ENCODE measurements around the gene DHRS3.

DHRS3 gene

DNA sequence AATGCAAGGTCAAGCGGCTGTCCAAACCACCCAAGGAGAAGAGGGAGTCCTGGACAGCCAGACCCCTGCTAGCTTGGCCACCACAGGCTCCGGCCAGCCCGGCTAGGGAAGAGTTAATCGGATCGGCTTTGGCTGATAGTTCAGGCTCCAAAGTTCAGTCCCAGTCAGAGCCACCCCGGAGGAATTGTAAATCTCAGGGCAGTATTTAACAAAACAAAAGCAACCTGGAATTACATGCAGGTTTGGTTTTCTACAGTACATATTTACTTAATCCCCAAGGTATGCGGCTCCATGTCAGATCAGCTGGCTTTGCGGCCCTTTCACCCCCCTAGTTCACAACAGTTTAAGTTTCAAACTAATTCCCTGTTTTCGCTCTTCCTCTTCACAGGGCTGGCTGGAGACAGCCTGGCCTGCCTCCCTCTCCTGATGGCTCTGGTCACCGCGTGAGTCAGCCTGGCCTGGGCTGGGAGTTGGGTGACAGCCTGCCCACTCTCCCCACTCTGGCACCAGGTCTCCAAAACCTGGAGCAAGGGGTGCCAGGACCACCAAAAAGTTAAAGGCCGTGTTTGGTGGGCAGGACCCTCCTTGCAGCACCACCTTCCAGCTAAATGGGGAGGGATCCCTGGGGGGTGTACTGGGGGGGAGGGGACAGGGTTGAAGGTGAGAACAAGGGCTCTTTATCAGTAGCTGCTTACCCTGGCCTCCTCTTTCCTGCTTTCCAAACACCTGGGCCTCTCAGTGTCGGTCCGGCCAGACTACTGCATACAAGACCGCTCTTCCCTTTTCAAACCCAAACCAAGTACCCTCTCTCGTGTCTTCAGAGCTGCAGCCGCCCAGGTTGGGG lies 1.9 kb downstream of the DHRS3 start:
- peak; percentile 68 to 84 for DNase-seq

DNA sequence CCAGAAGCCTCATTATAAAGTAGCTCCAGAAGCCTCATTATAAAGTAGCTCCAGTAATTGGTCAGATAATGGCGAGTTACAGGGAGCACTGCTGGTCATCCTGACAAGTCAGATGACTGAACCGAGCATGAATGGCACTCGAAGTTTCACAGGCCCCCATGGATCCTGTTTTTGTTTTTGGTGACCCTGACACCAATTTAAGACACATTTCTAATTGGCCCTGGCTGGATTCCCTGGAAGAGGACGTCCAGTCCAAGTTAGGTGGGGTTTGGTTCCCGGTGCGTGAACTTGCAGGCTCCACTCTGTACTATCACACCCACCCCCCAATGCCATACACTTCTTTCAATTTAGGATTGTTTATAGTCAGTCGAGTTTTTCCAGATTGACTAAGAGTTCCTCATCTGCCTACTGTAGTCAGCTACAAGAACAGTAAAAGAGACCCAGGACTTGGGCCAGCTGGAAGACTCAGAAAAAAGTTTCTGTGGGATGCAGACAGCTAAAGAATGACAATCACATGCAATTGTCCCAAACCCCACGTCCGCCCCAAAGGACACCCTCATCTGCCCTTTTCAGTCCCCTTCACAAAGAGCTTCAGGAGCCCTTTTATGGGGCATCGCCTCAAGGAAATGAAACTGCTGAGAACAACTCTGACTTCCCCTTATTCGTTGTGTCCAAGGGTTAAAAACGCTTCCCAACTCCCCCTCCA lies 2.7 kb downstream of the DHRS3 start:
- peak; percentile 80 to 88 for DNase-seq

DNA sequence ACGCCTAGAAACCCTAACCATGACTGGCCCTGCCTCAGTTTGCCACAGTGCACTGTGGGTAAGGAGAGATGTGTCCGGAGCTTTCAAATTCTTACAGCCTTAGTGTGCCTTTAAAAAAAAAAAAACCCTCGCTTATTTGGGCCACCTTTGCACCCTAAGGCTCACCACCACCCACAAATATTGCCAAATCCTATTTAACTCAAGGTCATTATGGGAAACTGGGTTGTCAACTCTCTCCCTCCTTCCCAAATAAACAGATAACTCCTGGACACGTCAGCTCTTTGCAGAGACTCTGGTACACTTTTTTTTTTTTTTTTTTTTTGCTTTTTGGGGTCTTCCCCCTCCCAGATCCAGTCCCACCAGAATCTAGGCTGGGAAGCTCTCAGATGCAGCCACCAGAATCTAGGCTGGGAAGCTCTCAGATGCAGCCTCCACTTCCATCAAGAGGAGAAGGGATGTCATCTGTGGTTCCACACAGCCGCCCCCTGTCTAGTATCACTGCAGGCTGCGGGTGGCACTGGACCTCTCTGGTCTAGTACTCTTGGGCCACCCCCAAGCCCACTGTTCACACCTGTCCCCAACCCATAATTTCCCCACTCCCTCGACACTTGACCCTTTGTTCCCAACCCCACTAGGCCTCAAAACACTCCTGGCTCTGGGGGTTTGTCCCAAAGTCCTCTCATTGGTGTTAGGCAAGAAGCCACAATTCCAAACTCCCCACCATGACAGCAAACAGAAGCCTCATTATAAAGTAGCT lies 3.4 kb downstream of the DHRS3 start:
- DNase-seq, result no peak

DNA sequence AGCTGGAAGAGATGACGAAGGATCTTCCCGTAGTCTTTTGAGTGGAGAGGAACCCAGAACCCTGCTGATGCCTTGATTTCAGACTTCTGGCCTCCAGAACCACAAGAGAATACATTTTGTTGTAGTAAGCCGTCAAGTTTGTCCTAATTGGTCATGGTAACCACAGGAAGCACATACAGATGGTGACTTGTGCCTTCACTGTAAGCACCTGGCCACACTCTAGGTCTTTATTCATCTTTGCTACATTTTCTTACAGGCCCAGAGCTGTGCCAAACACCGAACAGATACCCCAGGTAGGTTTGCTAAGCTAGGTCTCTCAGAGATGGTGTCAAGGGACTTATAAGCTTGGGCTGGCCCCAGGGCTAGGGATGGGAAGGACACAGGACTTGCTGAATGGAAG lies 4.8 kb downstream of the DHRS3 start:
- no peak for DNase-seq

DNA sequence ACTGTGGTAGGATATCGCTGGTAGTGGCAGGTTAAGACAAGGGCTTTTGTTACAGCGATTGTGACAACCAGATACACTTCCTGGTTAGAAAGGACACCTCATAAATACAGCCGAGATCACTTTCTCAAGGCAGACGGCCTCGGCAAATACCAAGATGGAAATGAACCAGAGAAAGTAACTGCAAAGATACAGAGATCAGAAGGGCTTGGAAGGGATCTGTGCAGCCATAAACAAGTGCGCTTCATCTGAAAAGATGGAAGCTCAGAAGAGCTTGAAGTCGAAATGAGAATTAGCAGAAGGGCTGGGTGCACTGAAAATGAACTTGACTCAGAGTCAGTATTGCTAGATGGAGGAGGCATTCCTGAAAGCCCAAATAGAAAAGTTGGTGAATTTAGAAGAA lies 7.1 kb downstream of the DHRS3 start:
- DNase-seq, result no peak

DNA sequence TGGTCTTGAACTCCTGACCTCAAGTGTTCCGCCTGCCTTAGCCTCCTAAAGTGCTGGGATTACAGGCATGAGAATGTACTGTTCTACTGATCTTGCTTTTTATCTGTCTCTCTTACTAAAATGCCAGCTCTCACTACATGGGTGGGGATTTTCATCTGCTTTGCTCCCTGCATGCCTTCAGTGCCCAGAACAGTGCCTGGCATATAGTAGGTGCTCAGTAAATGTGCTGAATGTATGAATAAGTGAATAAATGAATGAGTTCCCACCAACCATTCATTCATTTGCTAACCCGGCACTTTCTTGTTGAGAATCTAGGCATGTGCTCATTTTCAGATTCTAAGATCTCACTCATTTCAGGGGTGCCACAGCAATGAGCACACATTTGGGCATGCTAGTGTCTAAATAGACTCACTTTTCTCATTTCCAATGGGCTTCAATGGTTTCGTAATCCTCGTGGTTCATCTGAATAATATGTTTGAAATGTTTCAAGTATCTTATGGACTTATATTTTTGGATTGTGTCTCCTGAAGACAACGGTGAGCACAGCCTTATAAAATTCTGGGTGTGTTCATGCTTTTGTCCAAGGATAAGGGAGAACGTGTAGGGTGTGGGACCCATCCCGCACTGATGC lies 7.6 kb downstream of the DHRS3 start:
- no peak for DNase-seq

DNA sequence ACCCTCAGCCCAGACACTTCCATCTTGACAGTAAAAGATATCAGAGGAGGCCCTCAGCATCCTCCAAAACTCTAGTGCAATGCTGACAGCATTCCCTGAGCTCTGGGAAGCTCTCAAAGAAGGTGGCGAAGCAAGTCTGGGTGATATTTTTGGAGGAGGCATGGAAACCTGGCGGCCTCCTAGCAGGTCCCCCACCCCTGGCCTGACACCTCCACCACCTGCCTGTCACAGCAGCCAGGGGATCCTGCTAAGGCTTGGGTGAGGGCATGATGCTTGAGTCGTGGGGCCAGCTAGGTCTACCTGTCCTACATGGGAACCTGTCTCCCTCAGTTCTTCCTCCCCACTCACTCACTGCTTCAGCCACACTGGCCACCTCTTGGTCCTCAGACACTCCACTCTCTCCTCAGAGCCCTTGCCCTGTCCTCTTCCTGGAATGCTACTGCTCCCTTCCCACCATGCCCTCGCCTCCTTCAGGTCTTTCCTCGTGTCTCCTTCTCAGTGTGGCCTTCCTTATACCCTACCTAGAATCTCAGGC lies 8.5 kb downstream of the DHRS3 start:
- DNase-seq, result no peak

DNA sequence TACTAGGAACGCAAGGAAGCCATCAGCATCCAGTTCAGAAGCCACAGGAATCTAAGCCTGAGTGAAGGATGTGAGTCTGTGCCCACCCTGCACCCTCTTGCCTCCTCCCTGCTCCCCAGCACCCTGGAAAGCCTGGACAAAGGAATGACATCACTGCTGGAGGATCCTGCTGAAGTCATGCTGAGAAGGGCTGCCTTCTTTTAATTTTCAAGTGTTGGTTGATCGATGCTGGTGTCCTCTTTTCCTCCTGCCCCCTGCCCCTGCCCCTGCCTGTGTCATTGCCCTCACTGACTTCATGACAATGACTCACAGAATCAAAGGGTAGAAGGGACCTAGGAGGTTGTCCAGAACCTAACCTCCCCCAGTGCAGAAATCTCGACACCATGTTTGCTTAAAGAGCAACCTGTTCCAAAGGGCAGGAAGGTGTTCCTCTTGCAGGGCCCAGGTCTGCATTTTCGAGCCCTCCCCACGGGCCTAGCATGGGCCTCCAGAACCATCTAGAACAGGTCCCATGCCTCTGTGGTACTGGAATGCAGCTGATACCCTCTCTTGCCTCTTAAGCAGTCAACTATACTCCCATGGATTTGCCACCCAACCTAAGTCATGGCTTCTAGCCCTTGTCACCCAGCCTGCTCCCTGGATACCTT lies 9.6 kb downstream of the DHRS3 start:
- no peak for DNase-seq

DNA sequence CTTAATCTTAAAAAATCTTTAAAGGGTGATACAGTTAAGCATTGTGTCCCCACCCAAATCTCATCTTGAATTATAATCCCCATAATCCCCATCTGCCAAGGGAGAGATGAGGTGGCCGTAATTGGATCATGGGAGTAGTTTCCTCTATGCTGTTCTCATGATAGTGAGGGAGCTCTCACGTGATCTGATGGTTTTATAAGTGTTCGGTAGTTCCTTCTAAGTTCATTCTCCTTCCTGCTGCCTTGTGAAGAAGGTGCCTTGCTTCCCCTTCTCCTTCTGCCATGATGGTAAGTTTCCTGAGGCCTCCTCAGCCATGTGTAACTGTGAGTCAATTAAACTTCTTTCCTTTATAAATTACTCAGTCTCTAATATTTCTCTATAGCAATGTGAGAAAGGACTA lies 10.7 kb downstream of the DHRS3 start:
- peak; percentile 57 to 62 for DNase-seq

DNA sequence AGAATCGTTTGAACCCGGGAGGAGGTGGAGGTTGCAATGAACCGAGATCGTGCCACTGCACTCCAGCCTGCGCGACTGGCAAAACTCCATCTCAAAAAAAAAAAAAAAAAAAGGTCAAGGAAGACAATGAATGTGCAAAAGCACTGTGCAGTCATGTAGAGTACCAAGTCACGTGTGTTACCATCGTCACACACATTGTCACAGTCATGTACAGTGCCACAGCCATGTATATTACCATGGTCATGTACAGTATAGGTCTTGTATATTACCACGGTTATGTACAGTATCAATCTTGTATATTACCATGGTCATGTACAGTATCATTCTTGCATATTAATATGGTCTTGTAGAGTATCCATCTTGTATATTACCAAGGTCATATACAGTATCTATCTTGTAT lies 13.0 kb downstream of the DHRS3 start:
- DNase-seq, result no peak

DNA sequence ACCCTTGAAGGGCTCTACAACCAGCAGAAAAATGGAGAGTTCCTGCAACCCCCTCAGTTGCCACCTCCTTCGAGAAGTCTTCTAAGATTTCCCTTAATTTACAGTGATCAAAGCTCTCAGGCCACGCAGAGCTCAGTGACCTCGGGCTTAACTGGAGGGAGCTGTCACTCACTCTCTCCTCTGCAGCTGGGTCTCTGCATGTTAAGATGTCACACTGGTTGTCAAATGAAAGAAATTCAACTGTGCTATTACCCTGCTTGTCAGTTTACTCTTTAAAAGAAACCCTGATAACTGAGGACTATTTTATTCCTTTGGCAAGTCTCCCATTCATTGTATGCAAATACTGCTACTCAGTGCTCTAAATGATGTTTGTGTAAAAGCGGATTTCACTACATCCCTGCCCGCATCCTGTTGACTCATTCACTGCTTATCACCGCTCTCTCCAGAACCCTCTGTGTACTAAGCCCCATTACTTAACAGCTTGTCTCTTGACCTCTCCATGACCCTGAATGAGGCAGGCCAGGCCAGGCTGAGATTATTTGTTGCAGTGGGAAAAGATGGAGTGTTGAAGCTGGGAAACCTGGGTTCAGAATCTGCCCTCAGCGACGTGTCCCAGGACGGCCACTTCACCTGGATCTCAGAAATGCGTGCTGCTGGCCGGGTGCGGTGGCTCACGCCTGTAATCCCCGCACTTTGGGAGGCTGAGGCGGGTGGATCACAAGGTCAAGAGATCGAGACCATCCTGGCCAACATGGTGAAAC lies 13.7 kb downstream of the DHRS3 start:
- DNase-seq, result peak; percentile 88 to 91

DNA sequence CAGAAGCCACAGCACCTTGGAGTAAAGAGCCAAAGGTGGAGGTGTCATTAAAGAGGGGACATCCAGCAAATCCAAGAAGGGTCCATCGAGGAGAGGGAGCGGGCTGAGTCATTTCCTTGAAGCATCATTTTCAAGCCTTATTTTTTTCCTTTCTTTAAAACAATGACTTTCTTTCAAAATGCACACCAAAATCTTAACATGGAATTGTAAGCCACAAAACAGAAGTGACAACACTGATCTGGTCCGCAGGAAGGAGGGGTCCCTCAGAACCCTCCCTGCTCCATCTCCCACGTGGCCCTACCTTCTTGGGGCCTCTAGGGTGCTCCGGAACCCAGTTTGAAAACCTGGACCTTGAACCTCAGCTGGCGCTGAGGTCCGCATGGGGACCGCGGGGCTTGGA lies 14.8 kb downstream of the DHRS3 start:
- no peak for DNase-seq

DNA sequence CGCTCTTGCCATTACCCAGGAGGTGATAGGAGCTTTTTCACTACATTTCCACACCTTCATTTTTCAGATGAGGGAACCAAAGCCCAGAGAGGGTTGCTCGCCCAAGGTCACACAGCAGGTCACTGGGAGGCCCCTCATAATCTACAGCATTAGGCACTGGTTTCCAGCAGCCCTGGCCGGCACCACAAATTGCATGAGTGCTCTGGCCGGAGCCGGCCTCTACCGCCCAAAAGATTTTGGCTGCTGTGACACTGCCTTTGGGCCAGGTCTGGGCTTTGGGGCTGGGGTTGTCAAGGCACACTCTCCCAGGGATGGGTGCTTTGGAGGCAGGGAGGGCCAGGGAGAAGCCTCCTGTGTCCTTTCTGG lies 15.4 kb downstream of the DHRS3 start:
- DNase-seq, result no peak

DNA sequence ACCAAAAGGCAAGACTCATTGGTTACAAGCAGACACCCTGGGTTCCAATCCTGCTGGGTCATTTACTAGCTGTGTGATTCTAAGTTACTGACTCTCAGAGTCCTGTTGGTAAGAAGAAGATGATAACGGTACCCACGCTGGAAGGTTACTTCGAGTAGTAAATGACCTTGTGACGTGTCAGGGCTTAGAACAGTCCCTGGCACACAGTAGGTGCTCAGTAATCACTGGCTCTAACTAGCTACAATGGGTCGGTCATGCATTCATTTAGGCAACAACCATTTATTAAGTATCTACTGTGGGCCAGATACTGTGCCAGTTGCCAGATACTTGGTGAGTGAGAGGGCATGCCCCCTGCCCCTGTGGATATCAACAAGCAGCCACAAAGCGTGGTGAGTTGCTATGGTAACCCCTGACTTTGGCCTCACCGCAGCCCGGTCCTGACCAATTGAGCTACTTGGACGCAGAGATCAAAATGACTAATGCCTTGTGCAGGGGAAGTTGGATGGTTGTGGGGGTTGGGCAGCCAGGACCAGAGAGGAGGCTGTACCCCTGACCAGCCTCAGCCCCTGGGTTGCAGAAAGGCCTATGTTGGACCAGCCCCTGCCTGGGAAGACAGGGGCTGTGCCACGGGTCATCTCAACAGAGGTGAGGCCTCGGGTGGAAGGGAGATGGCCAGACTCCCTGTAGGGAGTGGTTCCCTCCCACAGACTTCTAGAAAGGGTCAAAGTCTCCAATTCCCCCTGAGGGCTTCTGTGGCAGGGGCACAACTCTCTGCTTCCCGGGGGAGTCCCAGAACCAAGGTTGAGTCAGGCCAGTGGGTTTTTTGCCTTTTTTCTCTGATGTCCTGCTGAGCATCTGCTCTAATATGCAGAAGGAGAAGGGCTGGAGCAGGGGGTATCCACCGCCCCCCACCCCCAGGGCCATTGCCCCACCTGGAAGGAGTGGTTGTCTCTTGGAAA lies 16.0 kb downstream of the DHRS3 start:
- peak; percentile 77 to 79 for DNase-seq

DNA sequence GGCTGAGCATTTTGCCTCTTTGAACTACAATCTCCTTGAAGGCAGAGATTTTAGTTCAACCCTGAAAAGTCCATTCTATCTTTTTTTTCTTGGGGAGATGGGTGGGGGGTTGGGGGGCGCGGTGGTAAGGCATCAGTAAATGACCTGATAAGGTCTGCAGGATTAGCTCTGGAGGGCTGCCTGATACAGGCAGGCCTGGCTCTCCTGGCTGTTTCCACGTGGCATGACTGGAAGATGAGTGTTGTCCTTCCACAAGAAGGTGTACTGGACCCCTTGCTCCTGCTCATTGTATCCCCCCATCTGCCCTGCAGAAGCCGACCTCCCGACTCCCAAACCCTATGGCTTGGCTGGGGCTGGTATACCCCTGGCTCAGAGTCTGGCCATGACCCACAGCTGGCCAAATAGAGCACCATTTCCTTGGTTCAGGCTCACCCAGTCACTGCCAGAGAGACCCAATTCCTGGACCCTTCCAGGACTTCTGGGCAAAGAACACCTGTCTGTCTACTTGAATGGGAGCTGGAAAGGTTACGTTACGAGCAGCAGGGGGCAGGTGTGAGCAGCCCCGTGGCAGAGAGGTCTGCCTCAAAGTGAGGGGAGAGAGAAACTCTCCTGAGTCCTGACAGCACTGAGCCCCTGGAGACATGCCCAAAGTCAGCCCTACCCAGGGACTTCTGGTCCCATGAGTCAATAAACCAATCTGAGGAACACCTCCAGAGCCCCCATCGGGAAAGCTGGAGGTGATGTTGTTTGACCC lies 17.0 kb downstream of the DHRS3 start:
- no peak for DNase-seq

DNA sequence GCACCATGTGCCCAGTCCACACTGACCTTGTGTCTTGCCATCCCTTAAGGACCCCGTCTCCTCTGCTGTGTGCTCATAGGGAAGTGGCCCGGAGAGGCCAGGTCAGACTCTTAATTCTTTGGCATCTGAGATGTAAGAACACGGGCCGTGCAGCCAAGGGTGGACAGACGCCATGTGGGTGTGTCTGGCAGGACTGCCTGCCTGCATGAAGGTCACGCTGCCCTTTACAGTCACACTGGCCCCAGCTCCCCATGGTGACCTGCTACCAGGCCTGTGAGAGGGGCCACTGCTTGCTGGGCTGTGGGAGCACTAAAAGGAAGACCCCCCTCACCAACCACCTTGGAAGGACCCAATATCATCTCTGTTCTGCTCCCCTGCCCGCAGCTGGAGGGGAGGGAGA lies 17.7 kb downstream of the DHRS3 start:
- no peak for DNase-seq

DNA sequence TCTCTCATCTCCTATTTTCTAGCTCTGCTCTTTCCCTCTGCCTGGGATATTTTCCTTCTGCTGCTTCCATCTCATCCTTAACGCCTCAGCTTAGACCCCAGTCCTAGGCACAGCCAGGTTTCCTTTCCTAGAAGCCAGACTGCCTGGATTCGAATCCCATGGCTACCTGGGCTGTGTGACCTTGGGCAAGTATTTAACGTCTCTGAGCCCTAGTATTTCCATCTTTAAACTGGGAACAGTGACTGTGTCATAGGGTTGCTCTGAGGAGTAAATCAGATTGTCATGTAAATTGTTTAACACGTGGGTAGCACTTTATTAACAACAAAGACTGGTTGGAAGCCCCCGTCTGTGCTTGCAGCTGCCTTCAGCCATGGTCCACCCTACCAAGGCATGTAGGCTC lies 18.4 kb downstream of the DHRS3 start:
- no peak for DNase-seq

DNA sequence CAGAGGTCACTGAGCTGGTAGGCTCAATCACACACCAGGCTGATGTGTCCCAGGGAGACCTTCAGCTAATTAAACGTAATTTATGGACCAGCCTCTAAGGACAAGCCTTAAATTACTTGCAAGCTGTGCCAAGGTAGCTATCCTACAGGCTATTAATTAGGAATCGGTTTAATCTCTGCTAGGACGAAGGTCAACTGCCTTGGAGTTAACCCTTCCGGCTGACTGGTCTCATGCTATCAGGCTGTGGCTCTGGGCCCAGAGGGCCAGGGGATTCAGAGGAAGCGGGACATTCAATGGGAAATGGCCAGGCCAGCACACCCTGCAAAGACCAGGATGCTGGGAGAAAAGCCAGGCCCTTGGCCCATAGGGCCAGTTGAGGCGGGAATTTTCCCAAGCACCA lies 19.0 kb downstream of the DHRS3 start:
- no peak for DNase-seq

DNA sequence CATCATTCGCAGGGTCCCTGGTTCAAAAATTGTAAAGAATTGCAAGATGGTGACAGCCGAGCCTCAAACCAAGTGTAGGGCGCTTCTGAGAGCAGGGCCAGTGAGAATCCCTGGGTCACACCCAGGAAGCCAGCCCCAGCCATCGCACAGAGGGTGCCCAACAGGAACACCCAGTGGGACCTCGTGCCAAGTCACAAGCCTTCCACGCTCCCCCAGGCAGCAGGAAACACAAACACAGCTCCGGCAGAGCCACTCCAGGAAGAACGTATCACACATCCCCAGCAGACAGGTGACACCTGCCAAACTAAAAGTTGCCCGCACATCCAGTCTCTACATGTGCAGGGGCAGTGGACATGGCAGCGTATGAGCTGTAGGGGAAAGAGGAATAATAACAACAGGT lies 20.2 kb downstream of the DHRS3 start:
- DNase-seq, result peak; percentile 59 to 71

Measured in inflammatory macrophage (primary cell).